Psoas muscle (tissue), 8 donors: ENCODE measurements around the gene FBXL16. TPM values are rescaled to one million over a fixed set of nuclear protein-coding genes. Genes with fewer than 3 reads are reported as not detected.
"Not testable (repeated sequence)": the region's sequence is repeated elsewhere in the genome, so short reads cannot be mapped to it uniquely, and the experiment has no call there.

Experiments used
- ATAC-seq, 4 donors: fragments of 200-7000 bp; cut with Tn5 transposase; one replicate each; pipeline ENCODE4 v1.9.1; 2020; ENCODE audit warnings: moderate library complexity in 3 of 4, mild to moderate bottlenecking in 2 of 4
- DNase-seq, 2 donors: peaks; one replicate each; pipeline ENCODE4 v3.0.0-alpha.2; 2020
- H3K27ac ChIP-seq: fragments of 200-600 bp; one replicate; pipeline ENCODE4 v1.8.0; 2022
- H3K27me3 ChIP-seq, 3 donors: fragments of 200-600 bp in 1 of 3; one replicate each; pipeline versions ENCODE4 v1.6.1 to v1.8.0; 2013 to 2022; ENCODE audit warnings: low read length in 2 of 3, mild to moderate bottlenecking in 2 of 3, moderate library complexity in 1 of 3; ENCODE audit not compliant: insufficient read depth in 3 of 3
- H3K36me3 ChIP-seq, 2 donors: fragments of 200-600 bp in 1 of 2; one replicate each; pipeline versions ENCODE4 v1.6.1 to v1.8.0; 2013 to 2022; ENCODE audit warnings: low read depth in 1 of 2, mild to moderate bottlenecking in 1 of 2, moderate library complexity in 1 of 2; ENCODE audit not compliant: insufficient read depth in 1 of 2
- H3K4me1 ChIP-seq: fragments of 200-600 bp; one replicate; pipeline ENCODE4 v1.8.0; 2022
- H3K4me3 ChIP-seq: fragments of 200-600 bp; one replicate; pipeline ENCODE4 v1.8.0; 2022; ENCODE audit warnings: mild to moderate bottlenecking
- H3K9me3 ChIP-seq: fragments of 200-600 bp; one replicate; pipeline ENCODE4 v1.8.0; 2022
- WGBS, 3 donors: extraction: QIAGEN DNeasy Blood & Tissue Kit; methylation state at CpG; one replicate each; pipeline versions ENCODE4 v1.1.6 to v1.1.7; 2013; 5-methylcytosine and 5-hydroxymethylcytosine counted together
- intact Hi-C, 2 donors: fragments of 100-400 bp; cut with DNase I; formaldehyde crosslinking; loops; one replicate each; pipeline versions ENCODE4 v1.11.0 to v1.14.2; 2022
- polyA plus RNA-seq, 3 donors: library from polyadenylated mRNA; stranded (reverse); fragments of 200-250 nt; gene quantifications; one replicate each; pipeline ENCODE4 v1.2.3, GENCODE V29; 2013
- total RNA-seq, 4 donors: library from RNA; stranded (reverse); fragmentation: NEBNext Ultra II Directional in 2 of 4; extraction: Animal tissue kit (Norgen Biotek cat#: 25700) in 2 of 4; gene quantifications; one replicate each; pipeline versions ENCODE4 v1.2.1 to v1.2.4, GENCODE V29; 2021 to 2023
- TF ChIP-seq, protein P1 (sequence below): fragments of 200-600 bp; IDR thresholded peaks from one replicate; pipeline ENCODE4 v1.8.0; 2022; ENCODE audit warnings: antibody characterized with exemption
- donor health status: healthy with polysubstance abuse.
- donor health status: DM: no; HTN: no; CAD: no; lungs with moderate emphysema.
- donor health status: Bipolar disorder and iron deficiency.
- donor health status: healthy.
- donor health status: DM: yes; HTN: yes; CAD: no.
- donor health status: DM: no; HTN: no; CAD: no.
- donor health status: DM: no; HTN: no; CAD: no.
- donor health status: DM: yes; HTN: yes; CAD: no.

Gene FBXL16
- total and polyA plus RNA-seq, 7 donors, result 0.04 to 0.16 (median 0.08) TPM; not detected in 2

- H3K36me3 ChIP-seq, result no peaks in the 10 kb centered on the region
- H3K27ac ChIP-seq, result no peak overlapping the region
- no peaks in the 10 kb centered on the region for H3K9me3 ChIP-seq
- no peak overlapping the region for H3K4me3 ChIP-seq
- DNase-seq, result no peak
- peaks cover 0 to 22% (median 2%) of the 10 kb centered on the region in 3 donors for H3K27me3 ChIP-seq
- intact Hi-C loops, result no loop called here
- 67 to 75% (median 68%) methylated on average over 11 to 13 of the region's 13 CpGs for WGBS, 3 donors
- TF ChIP-seq, protein P1, sequence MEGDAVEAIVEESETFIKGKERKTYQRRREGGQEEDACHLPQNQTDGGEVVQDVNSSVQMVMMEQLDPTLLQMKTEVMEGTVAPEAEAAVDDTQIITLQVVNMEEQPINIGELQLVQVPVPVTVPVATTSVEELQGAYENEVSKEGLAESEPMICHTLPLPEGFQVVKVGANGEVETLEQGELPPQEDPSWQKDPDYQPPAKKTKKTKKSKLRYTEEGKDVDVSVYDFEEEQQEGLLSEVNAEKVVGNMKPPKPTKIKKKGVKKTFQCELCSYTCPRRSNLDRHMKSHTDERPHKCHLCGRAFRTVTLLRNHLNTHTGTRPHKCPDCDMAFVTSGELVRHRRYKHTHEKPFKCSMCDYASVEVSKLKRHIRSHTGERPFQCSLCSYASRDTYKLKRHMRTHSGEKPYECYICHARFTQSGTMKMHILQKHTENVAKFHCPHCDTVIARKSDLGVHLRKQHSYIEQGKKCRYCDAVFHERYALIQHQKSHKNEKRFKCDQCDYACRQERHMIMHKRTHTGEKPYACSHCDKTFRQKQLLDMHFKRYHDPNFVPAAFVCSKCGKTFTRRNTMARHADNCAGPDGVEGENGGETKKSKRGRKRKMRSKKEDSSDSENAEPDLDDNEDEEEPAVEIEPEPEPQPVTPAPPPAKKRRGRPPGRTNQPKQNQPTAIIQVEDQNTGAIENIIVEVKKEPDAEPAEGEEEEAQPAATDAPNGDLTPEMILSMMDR, result no peak
- ATAC-seq, result no peak
- no peaks in the 10 kb centered on the region for H3K4me1 ChIP-seq
These were observed 41.0 kb upstream of the FBXL16 start for GRCh38 chr16:746637-747036.

DNA sequence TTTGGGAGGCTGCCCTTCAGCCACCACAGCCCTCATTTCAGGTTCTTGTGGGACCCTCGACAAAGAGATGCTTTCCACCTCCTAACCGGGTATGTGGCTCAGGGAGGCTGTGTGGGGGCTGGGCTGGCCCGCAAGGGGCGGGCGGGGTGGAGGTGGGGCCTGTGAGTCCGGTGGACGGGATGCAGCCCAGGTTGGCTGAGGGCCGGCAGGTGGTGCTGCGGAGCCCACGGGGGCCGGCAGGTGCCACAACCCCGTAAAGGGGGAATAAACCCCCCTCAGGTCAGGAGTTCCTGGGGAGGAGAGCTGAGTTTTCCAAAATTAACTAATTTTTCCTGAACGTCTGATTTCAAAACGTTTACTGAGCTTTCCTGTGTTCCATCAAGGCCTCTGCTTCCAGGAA lies 40.1 kb upstream of the FBXL16 start:
- H3K27me3 ChIP-seq, result peaks cover 0 to 16% (median 1%) of the 10 kb centered on the region in 3 donors
- ATAC-seq (no peak), DNase-seq (no peak)
- peaks cover 4% of the 10 kb centered on the region for H3K4me1 ChIP-seq
- WGBS, 3 donors, result 1 to 5% (median 4%) methylated on average over 14 of the region's 14 CpGs
- H3K4me3 ChIP-seq, result no peak overlapping the region
- H3K36me3 ChIP-seq, result no peaks in the 10 kb centered on the region
- no peaks in the 10 kb centered on the region for H3K9me3 ChIP-seq
- H3K27ac ChIP-seq, result no peak overlapping the region
- intact Hi-C loops, result no loop called here
- TF ChIP-seq, protein P1, result no peak

DNA sequence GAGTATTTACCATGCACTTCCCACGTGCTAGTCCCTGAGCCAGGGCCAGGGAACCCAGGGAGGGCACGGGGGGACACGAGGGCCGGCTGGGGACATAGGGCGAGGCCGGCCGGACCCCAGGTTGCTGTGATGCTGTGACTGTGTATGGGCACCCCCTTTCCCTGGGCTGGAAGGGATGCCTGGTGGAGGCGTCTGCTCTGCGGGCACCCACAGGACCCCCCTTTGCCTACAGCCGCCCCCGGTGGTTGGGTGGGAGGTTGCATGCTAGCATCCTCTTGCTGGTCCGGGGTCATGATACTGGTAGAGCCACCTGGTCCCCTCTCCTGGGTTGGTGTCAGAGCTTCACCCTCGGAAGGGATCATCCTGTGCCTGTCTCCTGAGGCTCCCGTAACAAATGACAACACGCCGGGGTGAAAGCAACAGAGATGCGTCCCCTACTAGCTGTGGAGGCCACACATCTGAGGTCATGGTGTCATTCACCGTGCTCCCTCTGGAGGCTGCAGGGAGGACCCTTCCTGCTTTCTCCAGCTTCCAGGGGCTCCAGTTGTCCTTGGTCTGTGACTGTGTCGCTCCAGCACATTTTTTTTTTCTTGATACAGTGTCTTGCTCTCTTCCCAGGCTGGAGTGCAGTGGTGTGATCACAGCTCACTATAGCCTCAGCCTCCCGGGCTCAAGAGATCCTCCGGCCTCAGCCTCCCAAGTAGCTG lies 38.3 kb upstream of the FBXL16 start:
- no peak overlapping the region for H3K27ac ChIP-seq
- ATAC-seq, result no peak
- no peak overlapping the region for H3K4me3 ChIP-seq

GRCh38 chr16:742894-743293 lies 37.3 kb upstream of the FBXL16 start:
- H3K27me3 ChIP-seq, H3K9me3 ChIP-seq, intact Hi-C loops, H3K4me3 ChIP-seq, H3K36me3 ChIP-seq, H3K27ac ChIP-seq, DNase-seq, ATAC-seq: not testable (repeated sequence)
- 74 to 78% (median 77%) methylated on average over 14 of the region's 14 CpGs for WGBS, 3 donors
- H3K4me1 ChIP-seq, result peaks cover 12% of the 10 kb centered on the region

More for the DNA sequence above, 38.3 kb upstream of the FBXL16 start:
- 69 to 76% (median 71%) methylated on average over 21 of the region's 21 CpGs for WGBS, 3 donors
- Histone ChIP-seq H3K27me3 (peaks cover 0 to 13% (median 1%) of the 10 kb centered on the region in 3 donors), H3K9me3 (no peaks in the 10 kb centered on the region), H3K4me1 (peaks cover 12% of the 10 kb centered on the region), H3K36me3 (no peaks in the 10 kb centered on the region)
- DNase-seq, result no peak
- TF ChIP-seq, protein P1, result no peak
- intact Hi-C loops, result no loop called here

GRCh38 chr16:741986-742629 lies 36.5 kb upstream of the FBXL16 start:
- DNase-seq (no peak), ATAC-seq (no peak)
- 84 to 86% (median 85%) methylated on average over 15 of the region's 15 CpGs for WGBS, 3 donors
- TF ChIP-seq, protein P1, result no peak
- peaks cover 12% of the 10 kb centered on the region for H3K4me1 ChIP-seq
- intact Hi-C loops, result loop anchor here in 1 of 2 donors (1.0 kb wide), 1 partner anchor 31 kb away; no protein-coding TSS in a partner anchor
- peaks cover 0 to 10% (median 0%) of the 10 kb centered on the region in 3 donors for H3K27me3 ChIP-seq
- no peak overlapping the region for H3K27ac ChIP-seq
- no peaks in the 10 kb centered on the region for H3K9me3 ChIP-seq
- no peak overlapping the region for H3K4me3 ChIP-seq
- peaks cover 0 to 17% of the 10 kb centered on the region in 2 donors for H3K36me3 ChIP-seq
